HG03103 (cell line): Measurements from ENCODE around the gene TMEM39A.

Experiments used
- ATAC-seq: cut with Tn5 transposase; IDR thresholded peaks from one replicate; pipeline ENCODE4 v1.9.1; 2021; ENCODE audit warnings: low read depth; ENCODE audit not compliant: unreplicated experiment

The TMEM39A gene

DNA sequence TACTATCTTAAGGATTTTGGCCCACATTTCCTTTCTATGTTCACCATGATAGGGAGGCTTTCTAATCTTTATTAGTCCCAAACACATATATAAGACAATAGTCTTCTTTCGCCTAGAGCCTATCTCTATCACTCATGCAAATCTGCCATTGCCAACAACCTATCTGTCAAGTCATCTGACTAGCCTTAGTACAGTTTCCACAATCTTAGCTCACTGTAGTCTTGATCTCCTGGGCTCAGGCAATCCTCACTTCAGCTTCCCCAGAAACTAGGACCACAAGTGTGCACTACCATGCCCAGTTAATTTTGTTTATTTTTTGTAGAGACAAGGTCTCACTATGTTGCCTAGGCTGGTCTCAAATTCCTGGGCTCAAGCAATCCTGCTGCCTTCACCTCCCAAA, 6.9 kb downstream of the TMEM39A start:
- ATAC-seq, result no peak

- no peak for ATAC-seq
These were observed 9.6 kb downstream of the TMEM39A start for GRCh38 chr3:119453822-119454221.

GRCh38 chr3:119444590-119444989, 18.8 kb downstream of the TMEM39A start:
- ATAC-seq, result no peak

GRCh38 chr3:119443179-119443578, 20.2 kb downstream of the TMEM39A start:
- ATAC-seq, result no peak

DNA sequence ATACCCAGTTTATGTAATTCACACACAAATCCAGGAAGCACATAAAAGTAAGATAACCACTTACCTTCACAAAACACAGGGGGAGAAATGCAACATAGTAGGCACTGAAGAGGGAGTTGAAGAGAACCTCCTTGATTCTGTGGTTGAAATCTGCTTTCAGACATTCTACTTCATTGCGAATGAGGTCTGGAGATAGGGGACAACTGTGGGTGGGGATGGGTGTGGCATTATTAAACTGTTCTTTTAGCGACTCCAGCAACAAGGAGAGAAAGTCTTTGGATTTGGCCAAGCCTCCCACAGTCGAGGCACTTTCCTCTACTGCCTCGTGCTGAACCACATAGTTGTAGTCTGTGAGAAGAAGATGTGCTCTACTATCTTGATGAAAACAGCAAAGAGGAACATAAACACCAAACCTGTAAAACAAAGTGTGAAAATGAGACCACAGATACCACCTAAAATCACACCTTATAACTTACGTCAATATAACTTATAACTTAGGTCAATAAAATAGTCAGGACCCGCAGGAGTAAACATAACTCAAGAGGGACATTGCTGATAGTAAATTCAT, 25.6 kb downstream of the TMEM39A start:
- no peak for ATAC-seq

GRCh38 chr3:119436977-119437376, 26.4 kb downstream of the TMEM39A start:
- no peak for ATAC-seq

- no peak for ATAC-seq
These were observed 28.7 kb downstream of the TMEM39A start for GRCh38 chr3:119434703-119435102.

DNA sequence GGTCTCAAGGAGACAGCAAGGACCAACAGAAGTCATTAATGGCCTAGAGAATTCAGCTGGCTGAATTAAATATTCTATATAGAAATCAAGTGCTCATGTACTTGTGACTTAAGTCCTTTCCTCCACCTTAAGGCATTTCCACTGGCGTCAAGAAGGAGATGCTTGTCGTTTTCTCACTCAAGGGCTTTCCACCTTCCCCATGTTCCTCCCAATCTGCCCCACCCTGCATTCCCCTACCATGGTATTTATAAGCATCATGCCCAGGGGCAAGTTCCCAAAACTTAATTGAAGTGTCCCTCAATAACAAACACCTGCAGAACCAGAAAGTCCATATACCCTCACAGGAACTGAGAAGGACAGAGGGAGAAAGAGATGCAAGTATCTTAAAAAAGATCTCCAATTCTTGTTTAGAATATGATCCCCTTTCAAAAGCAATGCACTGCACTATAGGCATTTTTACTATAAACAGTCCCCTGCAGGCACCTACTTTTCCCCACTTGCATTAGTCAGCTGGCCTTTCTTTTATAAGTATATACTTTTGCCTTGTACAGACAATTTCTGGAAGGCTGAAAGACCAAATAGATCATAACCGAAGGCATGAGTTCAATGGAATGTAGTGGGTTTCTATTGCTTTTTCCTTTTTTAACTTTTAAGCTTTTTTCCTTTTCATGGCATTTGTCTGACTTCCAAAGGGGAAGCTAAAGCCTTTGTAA, 29.6 kb downstream of the TMEM39A start:
- ATAC-seq, result no peak

- ATAC-seq, result no peak
These were observed 34.9 kb downstream of the TMEM39A start for GRCh38 chr3:119428538-119428937.

DNA sequence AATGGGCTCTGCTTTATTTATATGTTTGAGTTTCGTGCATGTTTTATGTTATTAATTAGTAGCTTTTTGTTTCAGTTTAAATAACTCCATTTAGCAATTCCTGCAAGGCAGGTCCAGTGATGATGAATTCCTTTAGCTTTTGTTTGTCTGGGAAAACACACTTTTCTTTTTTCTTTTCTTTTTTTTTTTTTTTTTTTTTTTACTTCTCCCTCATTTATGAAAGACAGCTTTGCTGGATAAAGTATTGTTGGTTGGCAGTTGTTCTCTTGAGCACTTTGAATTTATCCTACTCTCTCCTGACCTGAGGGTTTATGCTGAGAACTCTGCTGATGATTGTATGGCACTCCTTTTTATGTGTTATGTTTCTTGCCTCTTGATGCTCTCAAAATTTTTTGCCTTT, 35.7 kb downstream of the TMEM39A start:
- ATAC-seq, result no peak

GRCh38 chr3:119420196-119420595, 43.2 kb downstream of the TMEM39A start:
- no peak for ATAC-seq

DNA sequence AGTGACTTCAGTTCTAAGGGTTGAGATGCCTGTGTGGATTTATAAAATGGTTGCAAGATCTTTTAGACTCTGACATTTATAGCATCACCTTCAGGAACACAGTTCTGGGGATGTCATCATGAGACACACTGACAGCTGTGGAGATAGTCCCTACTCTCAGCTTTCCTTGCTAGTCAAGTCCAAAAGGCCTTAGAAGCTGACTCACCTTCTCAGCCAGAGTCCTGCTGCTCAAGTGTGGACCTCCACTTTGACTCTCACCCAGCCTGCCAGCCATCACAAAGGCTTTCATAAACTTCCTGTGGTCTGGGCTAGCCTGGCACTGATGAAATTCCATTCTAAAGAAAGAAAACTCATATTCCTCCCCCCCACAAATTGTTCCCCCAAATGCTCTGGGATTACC, 44.8 kb downstream of the TMEM39A start:
- ATAC-seq, result no peak

GRCh38 chr3:119417771-119418512, 45.5 kb downstream of the TMEM39A start:
- no peak for ATAC-seq

- ATAC-seq, result no peak
These were observed 46.5 kb downstream of the TMEM39A start for GRCh38 chr3:119416873-119417272.

DNA sequence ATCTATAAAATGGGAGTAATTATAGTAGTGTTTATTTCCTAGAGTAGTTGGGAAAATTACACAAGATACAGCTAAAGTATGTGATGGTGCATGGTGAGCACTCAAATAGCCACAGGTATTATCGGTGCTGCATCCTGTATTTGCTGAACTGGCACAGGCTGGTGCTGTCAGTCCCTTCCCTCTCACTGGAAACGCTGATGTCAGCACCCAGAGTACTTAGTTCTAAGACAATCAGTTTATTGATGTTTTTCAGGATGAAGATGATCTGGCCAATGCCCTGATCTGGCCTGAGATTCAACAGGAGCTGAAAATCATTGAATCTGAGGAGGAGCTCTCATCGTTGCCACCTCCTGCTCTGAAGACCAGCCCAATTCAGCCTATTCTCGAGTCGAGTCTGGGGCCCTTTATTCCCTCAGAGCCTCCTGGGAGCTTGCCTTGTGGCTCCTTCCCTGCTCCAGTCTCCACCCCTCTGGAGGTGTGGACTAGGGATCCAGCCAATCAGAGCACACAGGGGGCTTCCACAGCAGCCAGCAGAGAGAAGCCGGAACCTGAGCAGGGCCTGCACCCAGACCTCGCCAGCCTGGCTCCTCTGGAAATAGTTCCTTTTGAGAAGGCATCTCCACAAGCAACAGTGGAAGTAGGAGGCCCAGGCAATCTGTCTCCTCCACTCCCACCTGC, 49.7 kb downstream of the TMEM39A start:
- no peak for ATAC-seq

DNA sequence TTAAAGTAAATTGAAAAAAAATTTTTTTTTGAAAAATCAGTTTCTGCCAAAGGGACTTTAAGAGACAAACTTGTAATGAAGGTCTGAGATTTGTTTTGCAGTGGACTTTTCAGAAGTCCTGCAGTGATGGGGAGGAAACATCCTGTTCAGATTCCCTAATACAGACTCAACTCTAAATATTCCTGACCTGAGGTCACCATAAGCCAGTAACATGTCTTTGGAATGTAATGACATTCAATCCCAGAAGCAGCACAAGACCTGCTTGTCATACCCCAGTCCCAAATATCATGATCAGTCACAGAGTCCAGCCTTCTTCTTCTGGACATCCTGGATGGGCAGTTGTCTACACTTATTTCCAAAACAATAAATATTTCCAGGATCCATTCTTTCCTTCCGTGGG, 53.6 kb downstream of the TMEM39A start:
- ATAC-seq, result no peak

GRCh38 chr3:119408243-119408950, 55.0 kb downstream of the TMEM39A start:
- no peak for ATAC-seq

DNA sequence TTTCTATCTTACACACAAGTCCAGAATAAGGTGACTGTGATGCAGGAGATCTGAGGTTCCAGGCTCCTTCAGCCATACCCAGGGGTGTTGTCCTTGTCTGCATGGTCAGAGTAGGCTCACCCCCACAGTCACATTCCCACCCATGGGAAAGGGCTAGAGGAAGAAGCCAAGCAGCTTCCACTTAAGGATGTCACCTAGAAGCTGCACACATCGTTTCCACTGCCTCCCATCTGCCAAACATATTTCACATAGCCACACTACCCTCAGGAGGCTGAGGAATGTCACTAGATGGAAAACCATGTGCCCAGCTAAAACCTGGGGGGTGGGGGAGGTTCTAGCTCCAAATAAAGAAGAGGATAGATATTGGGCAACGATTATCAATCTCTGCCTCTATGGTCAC, 58.1 kb downstream of the TMEM39A start:
- ATAC-seq, result no peak

GRCh38 chr3:119403201-119403600, 60.2 kb downstream of the TMEM39A start:
- ATAC-seq, result no peak

- no peak for ATAC-seq
These were observed 60.6 kb downstream of the TMEM39A start for GRCh38 chr3:119402791-119403190.
